Common myeloid progenitor, CD34-positive (primary cell): ENCODE data around the gene CELF2.

Source experiments
- CTCF ChIA-PET: fragments of 350-600 bp; sonication (Branson Sonifier 250); formaldehyde crosslinking; loops from one replicate; lab custom pipeline; 2021; ENCODE audit warnings: antibody characterized with exemption; lab: Charles Lee
- POLR2A ChIA-PET: fragments of 350-600 bp; sonication (Branson Sonifier 250); formaldehyde crosslinking; loops from one replicate; lab custom pipeline; 2021; ENCODE audit warnings: antibody characterized with exemption; lab: Charles Lee
- DNase-seq, 3 donors: peaks; one replicate each; pipeline versions ENCODE4 v3.0.0 to v3.0.0-alpha.2; 2013
- H3K27ac ChIP-seq, 2 experiments: 1 replicate in 1 of 2; 2 replicates in 1 of 2; pipeline ENCODE4 v1.7.0; 2013; ENCODE audit warnings: inconsistent platforms in 2 of 2, low read length in 2 of 2, mild to moderate bottlenecking in 2 of 2, low read depth in 1 of 2, moderate library complexity in 1 of 2; ENCODE audit not compliant: severe bottlenecking in 2 of 2, insufficient read depth in 1 of 2, poor library complexity in 1 of 2
- H3K27me3 ChIP-seq, 5 experiments: replicated peaks in 2 of 5; 1 replicate in 3 of 5; 2 replicates in 2 of 5; pipeline versions ENCODE4 v1.6.1 to v1.7.0; 2013; ENCODE audit warnings: low read length in 4 of 5, mild to moderate bottlenecking in 2 of 5, moderate library complexity in 2 of 5, inconsistent platforms in 1 of 5; ENCODE audit not compliant: insufficient read depth in 5 of 5, control insufficient read depth in 4 of 5
- H3K36me3 ChIP-seq, 4 experiments: 1 replicate in 2 of 4; 2 replicates in 2 of 4; pipeline versions ENCODE4 v1.6.1 to v1.7.0; 2013; ENCODE audit warnings: low read length in 3 of 4, control low read depth in 1 of 4, mild to moderate bottlenecking in 1 of 4; ENCODE audit not compliant: control insufficient read depth in 4 of 4, insufficient read depth in 4 of 4
- H3K4me1 ChIP-seq, 4 experiments: 1 replicate in 3 of 4; 2 replicates in 1 of 4; pipeline versions ENCODE4 v1.6.1 to v1.7.1; 2013; ENCODE audit warnings: low read length in 3 of 4, mild to moderate bottlenecking in 3 of 4, control low read depth in 1 of 4, inconsistent platforms in 1 of 4, moderate library complexity in 1 of 4; ENCODE audit not compliant: control insufficient read depth in 4 of 4, insufficient read depth in 4 of 4; ENCODE audit errors: control extremely low read depth in 1 of 4
- H3K4me3 ChIP-seq, 7 experiments: 1 replicate in 4 of 7; 2 replicates in 3 of 7; pipeline versions ENCODE4 v1.5.1 to v1.7.0; 2013; ENCODE audit warnings: mild to moderate bottlenecking in 7 of 7, low read length in 6 of 7, moderate library complexity in 6 of 7, inconsistent platforms in 2 of 7, low read depth in 2 of 7, control low read depth in 1 of 7; ENCODE audit not compliant: insufficient read depth in 4 of 7, control insufficient read depth in 1 of 7; ENCODE audit errors: extremely low read depth in 1 of 7
- H3K9me3 ChIP-seq, 5 experiments: 1 replicate in 4 of 5; 2 replicates in 1 of 5; pipeline versions ENCODE4 v1.6.1 to v1.7.1; 2013; ENCODE audit warnings: low read length in 4 of 5, mild to moderate bottlenecking in 2 of 5, inconsistent platforms in 1 of 5, low read depth in 1 of 5, moderate library complexity in 1 of 5; ENCODE audit not compliant: control insufficient read depth in 4 of 5, insufficient read depth in 2 of 5; ENCODE audit errors: control extremely low read depth in 1 of 5
- WGBS: methylation state at CpG from one replicate; pipeline ENCODE4 v1.1.5; 2013; ENCODE audit not compliant: insufficient coverage; 5-methylcytosine and 5-hydroxymethylcytosine counted together

CELF2 gene

DNA sequence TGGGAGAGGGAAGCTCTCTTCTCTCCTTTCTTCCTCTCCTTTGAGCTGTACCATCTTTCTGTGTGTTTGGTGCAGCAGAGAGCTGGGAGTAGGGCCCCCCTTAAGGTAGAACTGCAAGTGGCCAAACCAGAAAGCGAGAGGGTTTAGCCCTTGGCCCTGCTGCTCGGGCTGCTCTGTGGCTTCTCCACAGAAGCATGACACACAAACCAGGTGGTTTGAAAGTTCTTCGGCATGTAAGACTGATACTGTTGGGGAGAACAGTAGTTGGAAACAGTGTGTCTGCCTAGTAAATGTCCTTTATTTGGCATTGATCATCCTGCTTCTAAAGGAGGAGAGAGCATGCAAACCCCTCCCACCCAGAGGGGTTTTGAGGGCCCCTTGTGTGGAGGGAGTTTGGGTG is 277.8 kb downstream of the CELF2 start:
- peaks cover 0 to 5% (median 2%) of the 10 kb centered on the region in 4 experiments for H3K4me1 ChIP-seq
- no peak overlapping the region for H3K27ac ChIP-seq
- peaks cover 38 to 94% (median 74%) of the 10 kb centered on the region in 4 experiments for H3K36me3 ChIP-seq
- ChIA-PET POLR2A (no interaction called here), CTCF (interaction anchor here (1.2 kb wide), 2 partner anchors 9 to 21 kb away, joined by 3 to 5 read pairs; no protein-coding TSS in a partner anchor)
- WGBS: 95% methylated on average over 3 of the region's 3 CpGs
- no peaks in the 10 kb centered on the region for H3K9me3 ChIP-seq
- no peak overlapping the region for H3K4me3 ChIP-seq
- no peaks in the 10 kb centered on the region for H3K27me3 ChIP-seq
- no peak for DNase-seq

GRCh38 chr10:11297136-11297535 is 279.5 kb downstream of the CELF2 start:
- Histone ChIP-seq H3K4me1 (no peaks in the 10 kb centered on the region), H3K27me3 (no peaks in the 10 kb centered on the region), H3K36me3 (peaks cover 32 to 95% (median 76%) of the 10 kb centered on the region in 4 experiments), H3K9me3 (peaks cover 0 to 2% (median 0%) of the 10 kb centered on the region in 5 experiments), H3K27ac (peak overlapping the region in 1 of 2 experiments; percentile 9), H3K4me3 (no peak overlapping the region)
- POLR2A ChIA-PET: no interaction called here
- WGBS: 98% methylated on average over 8 of the region's 8 CpGs
- no peak for DNase-seq
- CTCF ChIA-PET: interaction anchor here (0.8 kb wide), 1 partner anchor 22 kb away, joined by 4 read pairs; no protein-coding TSS in a partner anchor

- Histone ChIP-seq H3K36me3 (peaks cover 27 to 95% (median 75%) of the 10 kb centered on the region in 4 experiments), H3K4me1 (no peaks in the 10 kb centered on the region), H3K4me3 (no peak overlapping the region), H3K27me3 (no peaks in the 10 kb centered on the region), H3K9me3 (peaks cover 0 to 4% (median 0%) of the 10 kb centered on the region in 5 experiments), H3K27ac (no peak overlapping the region)
- 100% methylated on average over 5 of the region's 5 CpGs for WGBS
- ChIA-PET CTCF (no interaction called here), POLR2A (no interaction called here)
- DNase-seq: no peak
Measured at GRCh38 chr10:11298116-11298515, 280.4 kb downstream of the CELF2 start.

- H3K27me3 ChIP-seq: no peaks in the 10 kb centered on the region
- no peak overlapping the region for H3K4me3 ChIP-seq
- no peak for DNase-seq
- H3K27ac ChIP-seq: no peak overlapping the region
- peaks cover 0 to 9% (median 3%) of the 10 kb centered on the region in 5 experiments for H3K9me3 ChIP-seq
- H3K36me3 ChIP-seq: peaks cover 24 to 95% (median 76%) of the 10 kb centered on the region in 4 experiments
- 99% methylated on average over 10 of the region's 11 CpGs for WGBS
- CTCF ChIA-PET: no interaction called here
- no peaks in the 10 kb centered on the region for H3K4me1 ChIP-seq
- POLR2A ChIA-PET: no interaction called here
Measured at GRCh38 chr10:11299125-11299524, 281.5 kb downstream of the CELF2 start.

- Histone ChIP-seq H3K4me1 (no peaks in the 10 kb centered on the region), H3K27ac (no peak overlapping the region), H3K27me3 (no peaks in the 10 kb centered on the region), H3K4me3 (no peak overlapping the region), H3K9me3 (peaks cover 0 to 13% (median 8%) of the 10 kb centered on the region in 5 experiments), H3K36me3 (peaks cover 23 to 95% (median 77%) of the 10 kb centered on the region in 4 experiments)
- ChIA-PET CTCF (no interaction called here), POLR2A (interaction anchor here (0.6 kb wide), 1 partner anchor 263 kb away, joined by 3 read pairs; no protein-coding TSS in a partner anchor)
- DNase-seq: no peak
- WGBS: 95% methylated on average over 6 of the region's 8 CpGs
Measured at GRCh38 chr10:11300026-11300425, 282.4 kb downstream of the CELF2 start.

GRCh38 chr10:11300563-11300962 is 282.9 kb downstream of the CELF2 start:
- ChIA-PET POLR2A (no interaction called here), CTCF (no interaction called here)
- WGBS: 100% methylated on average over 2 of the region's 14 CpGs
- Histone ChIP-seq H3K4me3 (no peak overlapping the region), H3K9me3 (peaks cover 0 to 17% (median 8%) of the 10 kb centered on the region in 5 experiments), H3K4me1 (no peaks in the 10 kb centered on the region), H3K27ac (no peak overlapping the region), H3K27me3 (no peaks in the 10 kb centered on the region), H3K36me3 (peaks cover 28 to 95% (median 79%) of the 10 kb centered on the region in 4 experiments)
- DNase-seq: no peak

DNA sequence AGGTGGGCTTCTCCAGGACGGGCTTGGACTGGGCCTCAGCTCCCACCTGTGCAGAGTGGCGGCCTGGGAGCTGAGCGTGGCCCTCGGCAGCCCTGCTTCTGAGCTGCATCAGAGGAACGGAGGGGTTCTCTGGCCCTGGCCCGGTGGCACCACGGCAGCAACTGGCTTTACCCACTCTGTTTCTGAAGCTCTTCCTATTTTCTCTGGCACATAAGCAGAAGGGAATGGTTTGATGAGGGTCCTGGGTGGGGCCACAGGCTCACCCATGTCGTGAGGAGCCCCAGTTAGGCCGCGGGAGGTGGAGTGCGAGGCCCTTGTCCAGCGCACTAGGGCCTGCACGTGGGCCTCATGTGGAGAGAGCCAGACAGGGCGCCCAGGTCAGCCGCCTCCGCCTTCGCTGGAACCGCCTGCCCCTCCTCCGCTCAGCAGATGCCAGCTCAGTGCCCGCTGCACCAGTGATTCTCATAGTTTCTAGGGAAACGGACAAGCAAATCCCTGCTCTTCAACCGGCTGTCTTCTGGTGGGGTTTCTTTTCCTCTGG is 284.0 kb downstream of the CELF2 start:
- Histone ChIP-seq H3K4me3 (no peak overlapping the region), H3K4me1 (no peaks in the 10 kb centered on the region), H3K27me3 (no peaks in the 10 kb centered on the region), H3K27ac (no peak overlapping the region), H3K9me3 (peaks cover 1 to 27% (median 18%) of the 10 kb centered on the region in 5 experiments), H3K36me3 (peaks cover 38 to 95% (median 81%) of the 10 kb centered on the region in 4 experiments)
- no peak for DNase-seq
- ChIA-PET CTCF (no interaction called here), POLR2A (interaction anchor here (0.6 kb wide), 1 partner anchor 429 kb away, joined by 3 read pairs; no protein-coding TSS in a partner anchor)
- WGBS: 91% methylated on average over 20 of the region's 22 CpGs
